Gastroesophageal sphincter (tissue), 4 donors: ENCODE measurements around the gene SLAMF8. TPM values are rescaled to one million over a fixed set of nuclear protein-coding genes. Genes with fewer than 3 reads are reported as not detected.

Experiments used
- ATAC-seq: fragments of 150-250 bp; one replicate; pipeline ENCODE4 v1.9.1; 2016; ENCODE audit warnings: mild to moderate bottlenecking, moderate library complexity
- H3K27ac ChIP-seq, 4 donors: fragments of 200-600 bp; sonication (generic) in 3 of 4; 1 replicate in 3 of 4; 2 replicates in 1 of 4; pipeline ENCODE4 v1.5.1; 2016 to 2019
- H3K27me3 ChIP-seq: fragments of 200-600 bp; sonication (generic); one replicate; pipeline ENCODE4 v1.5.1; 2019
- H3K36me3 ChIP-seq, 2 donors: fragments of 200-600 bp; sonication (generic); one replicate each; pipeline ENCODE4 v1.5.1; 2019; ENCODE audit warnings: control low read depth in 1 of 2
- H3K4me1 ChIP-seq, 3 donors: fragments of 200-600 bp; sonication (generic); 1 replicate in 2 of 3; 2 replicates in 1 of 3; pipeline ENCODE4 v1.5.1; 2016 to 2019; ENCODE audit warnings: control low read depth in 2 of 3
- H3K4me3 ChIP-seq, 2 donors: fragments of 200-600 bp; sonication (generic); one replicate each; pipeline ENCODE4 v1.5.1; 2019; ENCODE audit warnings: mild to moderate bottlenecking in 1 of 2, moderate library complexity in 1 of 2
- H3K9me3 ChIP-seq, 3 donors: fragments of 200-600 bp; sonication (generic); one replicate each; pipeline ENCODE4 v1.5.1; 2017 to 2019; ENCODE audit warnings: control low read depth in 2 of 3
- EP300 ChIP-seq: sonication (generic); formaldehyde crosslinking; IDR thresholded peaks from one replicate; pipeline ENCODE4 v1.6.1; 2017; ENCODE audit warnings: antibody characterized with exemption, mild to moderate bottlenecking
- POLR2A ChIP-seq, 2 donors: fragments of 450-650 bp; IDR thresholded peaks; one replicate each; pipeline ENCODE4 v1.6.1; 2017; ENCODE audit warnings: antibody characterized with exemption in 2 of 2, mild to moderate bottlenecking in 2 of 2, moderate library complexity in 1 of 2
- POLR2AphosphoS5 ChIP-seq: sonication (generic); formaldehyde crosslinking; IDR thresholded peaks from one replicate; pipeline ENCODE4 v1.6.1; 2017; ENCODE audit warnings: antibody characterized with exemption
- WGBS, 2 donors: methylation state at CpG; one replicate each; pipeline ENCODE4 v1.1.5; 2018; ENCODE audit warnings: low coverage in 1 of 2; 5-methylcytosine and 5-hydroxymethylcytosine counted together
- total RNA-seq, 4 donors: library from RNA; depleted of rRNA; stranded (reverse); fragments of >200 nt; gene quantifications; one replicate each; pipeline ENCODE4 v1.1.0, GENCODE V29; 2016
- TF ChIP-seq, protein P1 (sequence below), 4 experiments: fragments of 200-600 bp in 2 of 4; fragments of 450-650 bp in 2 of 4; sonication (generic) in 1 of 4; IDR thresholded peaks; one replicate each; pipeline ENCODE4 v1.5.1; 2017 to 2019; ENCODE audit warnings: antibody characterized with exemption in 4 of 4, mild to moderate bottlenecking in 2 of 4, moderate library complexity in 2 of 4

The SLAMF8 gene
- total RNA-seq, 4 donors from 2014 or later = 1.4 to 4.3 (median 4.2) TPM; not detected in 1

DNA sequence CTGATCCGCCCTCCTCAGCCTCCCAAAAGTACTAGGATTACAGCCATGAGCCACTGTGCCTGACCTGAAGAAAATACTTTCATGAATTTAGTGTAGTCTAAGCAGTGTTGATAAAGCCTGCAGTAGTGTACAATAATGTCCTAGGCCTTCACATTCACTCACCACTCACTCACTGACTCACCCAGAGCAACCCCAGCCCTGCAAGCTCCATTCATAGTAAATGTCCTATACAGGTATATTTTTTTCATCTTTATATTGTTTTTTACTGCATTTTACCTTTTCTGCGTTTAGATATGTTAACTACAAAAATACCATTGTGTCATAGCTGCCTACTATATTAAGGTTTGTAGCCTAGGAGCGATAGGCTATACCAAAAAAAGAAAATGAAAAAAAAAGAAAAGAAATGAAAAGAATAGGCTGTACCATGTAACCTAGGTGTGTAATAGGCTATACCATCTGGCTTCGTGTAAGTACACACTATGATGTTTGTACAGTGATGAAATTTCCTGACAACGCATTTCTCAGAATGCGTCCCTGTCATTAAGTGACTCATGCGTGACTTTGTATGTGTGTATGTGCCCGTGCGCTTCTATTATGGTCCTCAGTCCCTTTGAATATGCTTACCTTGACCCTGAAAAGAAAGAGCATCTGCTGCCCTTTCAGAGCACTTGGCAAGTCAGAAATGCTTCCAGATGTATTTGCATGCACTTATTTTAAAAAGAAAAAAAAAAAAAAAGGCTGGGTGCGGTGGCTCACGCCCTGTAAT lies 9.2 kb upstream of the SLAMF8 start:
- WGBS, 2 donors = 83 to 95% methylated on average over 3 to 11 of the region's 11 CpGs
- ATAC-seq = no peak
- TF ChIP-seq, protein P1, sequence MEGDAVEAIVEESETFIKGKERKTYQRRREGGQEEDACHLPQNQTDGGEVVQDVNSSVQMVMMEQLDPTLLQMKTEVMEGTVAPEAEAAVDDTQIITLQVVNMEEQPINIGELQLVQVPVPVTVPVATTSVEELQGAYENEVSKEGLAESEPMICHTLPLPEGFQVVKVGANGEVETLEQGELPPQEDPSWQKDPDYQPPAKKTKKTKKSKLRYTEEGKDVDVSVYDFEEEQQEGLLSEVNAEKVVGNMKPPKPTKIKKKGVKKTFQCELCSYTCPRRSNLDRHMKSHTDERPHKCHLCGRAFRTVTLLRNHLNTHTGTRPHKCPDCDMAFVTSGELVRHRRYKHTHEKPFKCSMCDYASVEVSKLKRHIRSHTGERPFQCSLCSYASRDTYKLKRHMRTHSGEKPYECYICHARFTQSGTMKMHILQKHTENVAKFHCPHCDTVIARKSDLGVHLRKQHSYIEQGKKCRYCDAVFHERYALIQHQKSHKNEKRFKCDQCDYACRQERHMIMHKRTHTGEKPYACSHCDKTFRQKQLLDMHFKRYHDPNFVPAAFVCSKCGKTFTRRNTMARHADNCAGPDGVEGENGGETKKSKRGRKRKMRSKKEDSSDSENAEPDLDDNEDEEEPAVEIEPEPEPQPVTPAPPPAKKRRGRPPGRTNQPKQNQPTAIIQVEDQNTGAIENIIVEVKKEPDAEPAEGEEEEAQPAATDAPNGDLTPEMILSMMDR (IDR thresholded peaks at IDR 0.05) = no peak
- TF ChIP-seq EP300 (no peak), POLR2A (IDR thresholded peaks at IDR 0.05) (no peak), POLR2AphosphoS5 (no peak)

GRCh38 chr1:159821171-159821867 lies 5.4 kb upstream of the SLAMF8 start:
- no peak for ATAC-seq

More for the DNA sequence above, 9.2 kb upstream of the SLAMF8 start:
- Histone ChIP-seq H3K4me3 (no peak overlapping the region), H3K27ac (no peak overlapping the region), H3K4me1 (no peaks in the 10 kb centered on the region), H3K9me3 (no peaks in the 10 kb centered on the region), H3K36me3 (no peaks in the 10 kb centered on the region), H3K27me3 (peaks cover 11% of the 10 kb centered on the region)

GRCh38 chr1:159823406-159823805 lies 3.3 kb upstream of the SLAMF8 start:
- Histone ChIP-seq H3K27ac (no peak overlapping the region), H3K4me3 (no peak overlapping the region), H3K36me3 (no peaks in the 10 kb centered on the region), H3K9me3 (no peaks in the 10 kb centered on the region), H3K4me1 (no peaks in the 10 kb centered on the region), H3K27me3 (peaks cover 36% of the 10 kb centered on the region)
- no peak for ATAC-seq
- 32% methylated on average over 3 of the region's 7 CpGs; no CpG with 5 or more reads in 1 of the 2 donors for WGBS, 2 donors
- TF ChIP-seq POLR2A (IDR thresholded peaks at IDR 0.05) (no peak), POLR2AphosphoS5 (no peak), EP300 (no peak)
- TF ChIP-seq, protein P1 (IDR thresholded peaks at IDR 0.05) = no peak

More at GRCh38 chr1:159821171-159821867, 5.4 kb upstream of the SLAMF8 start:
- H3K27me3 ChIP-seq = peaks cover 36% of the 10 kb centered on the region
- 63 to 83% methylated on average over 5 of the region's 9 CpGs for WGBS, 2 donors
- TF ChIP-seq EP300 (no peak), POLR2AphosphoS5 (no peak), POLR2A (IDR thresholded peaks at IDR 0.05) (no peak)
- TF ChIP-seq, protein P1 (IDR thresholded peaks at IDR 0.05) = no peak
- no peak overlapping the region for H3K27ac ChIP-seq
- no peaks in the 10 kb centered on the region for H3K9me3 ChIP-seq
- no peaks in the 10 kb centered on the region for H3K4me1 ChIP-seq
- H3K4me3 ChIP-seq = no peak overlapping the region
- H3K36me3 ChIP-seq = no peaks in the 10 kb centered on the region

GRCh38 chr1:159825564-159825963 lies 1.1 kb upstream of the SLAMF8 start:
- H3K4me3 ChIP-seq = no peak overlapping the region
- H3K27ac ChIP-seq = no peak overlapping the region
- WGBS, 2 donors = no CpG with 5 or more reads among the region's 3 CpGs
- H3K27me3 ChIP-seq = peaks cover 36% of the 10 kb centered on the region
- TF ChIP-seq EP300 (no peak), POLR2AphosphoS5 (no peak), POLR2A (IDR thresholded peaks at IDR 0.05) (no peak)
- TF ChIP-seq, protein P1 (IDR thresholded peaks at IDR 0.05) = no peak
- H3K9me3 ChIP-seq = no peaks in the 10 kb centered on the region
- no peak for ATAC-seq
- no peaks in the 10 kb centered on the region for H3K4me1 ChIP-seq
- H3K36me3 ChIP-seq = no peaks in the 10 kb centered on the region
